Adrenal gland (tissue), 12 donors: ENCODE measurements around the gene CAMK4. TPM values are rescaled to one million over a fixed set of nuclear protein-coding genes. Genes with fewer than 3 reads are reported as not detected.
A peak's percentile ranks its signal among the peaks of the same experiment; 100 is the strongest.

ENCODE experiments used
- DNase-seq, 7 donors: peaks; one replicate each; pipeline ENCODE4 v3.0.0-alpha.2; 2019 to 2020
- H3K27ac ChIP-seq, 5 donors: fragments of 200-600 bp; sonication (generic) in 4 of 5; 1 replicate in 3 of 5; 2 replicates in 2 of 5; pipeline versions ENCODE4 v1.5.1 to v1.8.0; 2016 to 2020; ENCODE audit warnings: mild to moderate bottlenecking in 1 of 5
- H3K27me3 ChIP-seq: fragments of 200-600 bp; 2 replicates; pipeline ENCODE4 v1.8.0; 2021
- H3K36me3 ChIP-seq, 2 donors: fragments of 200-600 bp; replicated peaks in 1 of 2; 1 replicate in 1 of 2; 2 replicates in 1 of 2; pipeline versions ENCODE4 v1.5.1 to v1.8.0; 2018 to 2022
- H3K4me1 ChIP-seq, 2 donors: fragments of 200-600 bp; replicated peaks in 1 of 2; 1 replicate in 1 of 2; 2 replicates in 1 of 2; pipeline versions ENCODE4 v1.5.1 to v1.8.0; 2018 to 2021
- H3K4me3 ChIP-seq, 4 donors: fragments of 200-600 bp; sonication (generic) in 3 of 4; one replicate each; pipeline ENCODE4 v1.5.1; 2016 to 2018
- H3K9me3 ChIP-seq, 3 donors: fragments of 200-600 bp; sonication (generic) in 1 of 3; replicated peaks in 1 of 3; 1 replicate in 2 of 3; 2 replicates in 1 of 3; pipeline versions ENCODE4 v1.5.1 to v1.8.0; 2016 to 2021
- POLR2A ChIP-seq, 2 donors: fragments of 450-650 bp; IDR thresholded peaks; one replicate each; pipeline ENCODE4 v1.6.1; 2017; ENCODE audit warnings: antibody characterized with exemption in 2 of 2, mild to moderate bottlenecking in 2 of 2, moderate library complexity in 1 of 2
- WGBS, 4 donors: extraction: QIAGEN DNeasy Blood & Tissue Kit in 2 of 4; methylation state at CpG; one replicate each; pipeline versions ENCODE4 v1.1.5 to v1.1.7; 2013 to 2017; 5-methylcytosine and 5-hydroxymethylcytosine counted together
- intact Hi-C, 2 donors: fragments of 100-400 bp; cut with DNase I; formaldehyde crosslinking; loops; one replicate each; pipeline versions ENCODE4 v1.14.1 to v1.15.0; 2022 to 2023
- polyA plus RNA-seq, 3 donors: library from polyadenylated mRNA; stranded (reverse); fragments of 200-250 nt in 2 of 3; fragments of 350-450 nt in 1 of 3; fragmentation: Illumina TruSeq in 1 of 3; extraction: RNeasy Lipid Tissue Mini Kit (QIAGEN cat#74804) in 1 of 3; gene quantifications; one replicate each; pipeline ENCODE4 v1.2.3, GENCODE V29; 2013 to 2014
- total RNA-seq, 9 donors: library from RNA; depleted of rRNA in 4 of 9; stranded (reverse); fragments of >200 nt in 4 of 9; fragments of 120-200 nt in 1 of 9; fragmentation: NEBNext Ultra II Directional in 1 of 9; extraction: Animal tissue kit (Norgen Biotek cat#: 25700) in 1 of 9; gene quantifications; one replicate each; pipeline versions ENCODE4 v1.1.0 to v1.2.4, GENCODE V29; 2013 to 2023
- TF ChIP-seq, protein P1 (sequence below), 6 experiments: fragments of 450-650 bp in 4 of 6; fragments of 200-600 bp in 2 of 6; sonication (generic) in 1 of 6; IDR thresholded peaks; 1 replicate in 5 of 6; 2 replicates in 1 of 6; pipeline versions ENCODE4 v1.5.1 to v1.8.0; 2016 to 2021; ENCODE audit warnings: antibody characterized with exemption in 6 of 6, mild to moderate bottlenecking in 2 of 6, moderate library complexity in 1 of 6
- donor health status: healthy with polysubstance abuse.
- donor health status: Bipolar disorder and iron deficiency.
- donor health status: DM: yes; HTN: yes; CAD: no.
- donor health status: DM: no; HTN: no; CAD: no.
- donor health status: DM: no; HTN: no; CAD: no.
- donor health status: DM: yes; HTN: yes; CAD: no.

Gene CAMK4
- total and polyA plus RNA-seq, 12 donors: 0.06 to 9.2 (median 2.0) TPM

DNA sequence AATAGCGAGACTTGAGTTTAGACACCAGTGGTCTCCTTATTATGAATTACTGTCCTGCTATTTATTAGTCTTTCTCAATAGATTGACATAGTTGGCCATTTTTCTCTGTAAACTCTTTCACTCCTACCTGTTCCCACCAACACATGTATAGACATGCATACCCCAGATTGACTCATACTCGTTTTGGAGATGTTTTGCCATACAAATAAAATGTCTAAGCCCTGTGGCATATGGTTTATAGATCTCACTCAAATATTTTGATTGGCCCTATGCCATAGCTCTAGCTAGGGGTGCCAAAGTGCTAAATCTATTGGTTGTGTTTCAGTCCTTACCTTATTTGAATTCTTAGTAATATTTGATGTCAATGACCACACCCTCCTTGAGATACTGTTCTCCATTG lies 42.3 kb downstream of the CAMK4 start:
- Histone ChIP-seq H3K27ac (no peak overlapping the region), H3K36me3 (no peaks in the 10 kb centered on the region), H3K4me3 (no peak overlapping the region), H3K27me3 (no peaks in the 10 kb centered on the region), H3K9me3 (no peaks in the 10 kb centered on the region), H3K4me1 (no peaks in the 10 kb centered on the region)
- intact Hi-C loops: no loop called here
- TF ChIP-seq, protein P1, sequence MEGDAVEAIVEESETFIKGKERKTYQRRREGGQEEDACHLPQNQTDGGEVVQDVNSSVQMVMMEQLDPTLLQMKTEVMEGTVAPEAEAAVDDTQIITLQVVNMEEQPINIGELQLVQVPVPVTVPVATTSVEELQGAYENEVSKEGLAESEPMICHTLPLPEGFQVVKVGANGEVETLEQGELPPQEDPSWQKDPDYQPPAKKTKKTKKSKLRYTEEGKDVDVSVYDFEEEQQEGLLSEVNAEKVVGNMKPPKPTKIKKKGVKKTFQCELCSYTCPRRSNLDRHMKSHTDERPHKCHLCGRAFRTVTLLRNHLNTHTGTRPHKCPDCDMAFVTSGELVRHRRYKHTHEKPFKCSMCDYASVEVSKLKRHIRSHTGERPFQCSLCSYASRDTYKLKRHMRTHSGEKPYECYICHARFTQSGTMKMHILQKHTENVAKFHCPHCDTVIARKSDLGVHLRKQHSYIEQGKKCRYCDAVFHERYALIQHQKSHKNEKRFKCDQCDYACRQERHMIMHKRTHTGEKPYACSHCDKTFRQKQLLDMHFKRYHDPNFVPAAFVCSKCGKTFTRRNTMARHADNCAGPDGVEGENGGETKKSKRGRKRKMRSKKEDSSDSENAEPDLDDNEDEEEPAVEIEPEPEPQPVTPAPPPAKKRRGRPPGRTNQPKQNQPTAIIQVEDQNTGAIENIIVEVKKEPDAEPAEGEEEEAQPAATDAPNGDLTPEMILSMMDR (IDR thresholded peaks at IDR 0.05): no peak
- no peak for TF ChIP-seq POLR2A (IDR thresholded peaks at IDR 0.05)
- 59 to 69% (median 65%) methylated on average over 2 of the region's 2 CpGs for WGBS, 4 donors
- DNase-seq: no peak

GRCh38 chr5:111268300-111268699 lies 44.1 kb downstream of the CAMK4 start:
- Histone ChIP-seq H3K9me3 (no peaks in the 10 kb centered on the region), H3K36me3 (no peaks in the 10 kb centered on the region), H3K4me1 (no peaks in the 10 kb centered on the region), H3K4me3 (no peak overlapping the region), H3K27me3 (no peaks in the 10 kb centered on the region), H3K27ac (no peak overlapping the region)
- no peak for TF ChIP-seq POLR2A (IDR thresholded peaks at IDR 0.05)
- TF ChIP-seq, protein P1 (IDR thresholded peaks at IDR 0.05): no peak
- intact Hi-C loops: no loop called here
- no peak for DNase-seq

DNA sequence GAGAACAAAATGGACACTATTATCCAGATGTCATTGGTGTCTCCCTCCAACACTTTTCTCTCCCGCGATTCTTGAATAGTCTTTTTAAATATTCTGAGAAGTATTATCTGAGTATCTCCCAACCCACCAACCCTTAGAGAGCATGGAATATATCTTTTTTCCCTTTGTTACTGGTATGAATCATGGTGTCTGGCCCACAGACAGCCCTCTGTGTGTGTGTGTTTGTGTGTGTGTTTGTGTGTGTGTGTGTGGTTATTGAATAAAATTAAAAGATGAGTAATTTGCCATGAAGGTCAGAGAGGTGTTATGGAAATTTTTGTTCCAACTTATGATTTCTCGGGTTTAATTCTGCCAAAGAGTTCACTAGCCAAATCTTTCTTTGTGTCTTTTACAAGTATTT lies 47.7 kb downstream of the CAMK4 start:
- Histone ChIP-seq H3K4me1 (no peaks in the 10 kb centered on the region), H3K27ac (no peak overlapping the region), H3K27me3 (no peaks in the 10 kb centered on the region), H3K9me3 (no peaks in the 10 kb centered on the region), H3K36me3 (no peaks in the 10 kb centered on the region), H3K4me3 (no peak overlapping the region)
- peak in 1 of 7 donors; percentile 15 for DNase-seq
- WGBS, 4 donors: 72 to 82% (median 76%) methylated on average over 3 of the region's 3 CpGs
- TF ChIP-seq, protein P1 (IDR thresholded peaks at IDR 0.05): no peak
- no peak for TF ChIP-seq POLR2A (IDR thresholded peaks at IDR 0.05)
- intact Hi-C loops: no loop called here

GRCh38 chr5:111277061-111277460 lies 52.9 kb downstream of the CAMK4 start:
- Histone ChIP-seq H3K36me3 (no peaks in the 10 kb centered on the region), H3K27me3 (no peaks in the 10 kb centered on the region), H3K4me1 (peaks cover 0 to 4% of the 10 kb centered on the region in 2 donors), H3K4me3 (no peak overlapping the region), H3K9me3 (no peaks in the 10 kb centered on the region), H3K27ac (no peak overlapping the region)
- WGBS, 4 donors: 77 to 88% (median 80%) methylated on average over 2 of the region's 2 CpGs
- no peak for DNase-seq
- TF ChIP-seq, protein P1 (IDR thresholded peaks at IDR 0.05): no peak
- no peak for TF ChIP-seq POLR2A (IDR thresholded peaks at IDR 0.05)
- intact Hi-C loops: no loop called here
